HTERT RPE-1 (cell line): ENCODE data around the gene ZMPSTE24.
"Not testable (repeated sequence)": the region's sequence is repeated elsewhere in the genome, so short reads cannot be mapped to it uniquely, and the experiment has no call there.

Experiments used
- in situ Hi-C: fragments of 300-500 bp; cut with MboI; formaldehyde crosslinking; loops from 4 replicates; pipeline ENCODE4 v1.14.3; 2020; ENCODE audit warnings: low sequenced_read_pairs

Gene ZMPSTE24

DNA sequence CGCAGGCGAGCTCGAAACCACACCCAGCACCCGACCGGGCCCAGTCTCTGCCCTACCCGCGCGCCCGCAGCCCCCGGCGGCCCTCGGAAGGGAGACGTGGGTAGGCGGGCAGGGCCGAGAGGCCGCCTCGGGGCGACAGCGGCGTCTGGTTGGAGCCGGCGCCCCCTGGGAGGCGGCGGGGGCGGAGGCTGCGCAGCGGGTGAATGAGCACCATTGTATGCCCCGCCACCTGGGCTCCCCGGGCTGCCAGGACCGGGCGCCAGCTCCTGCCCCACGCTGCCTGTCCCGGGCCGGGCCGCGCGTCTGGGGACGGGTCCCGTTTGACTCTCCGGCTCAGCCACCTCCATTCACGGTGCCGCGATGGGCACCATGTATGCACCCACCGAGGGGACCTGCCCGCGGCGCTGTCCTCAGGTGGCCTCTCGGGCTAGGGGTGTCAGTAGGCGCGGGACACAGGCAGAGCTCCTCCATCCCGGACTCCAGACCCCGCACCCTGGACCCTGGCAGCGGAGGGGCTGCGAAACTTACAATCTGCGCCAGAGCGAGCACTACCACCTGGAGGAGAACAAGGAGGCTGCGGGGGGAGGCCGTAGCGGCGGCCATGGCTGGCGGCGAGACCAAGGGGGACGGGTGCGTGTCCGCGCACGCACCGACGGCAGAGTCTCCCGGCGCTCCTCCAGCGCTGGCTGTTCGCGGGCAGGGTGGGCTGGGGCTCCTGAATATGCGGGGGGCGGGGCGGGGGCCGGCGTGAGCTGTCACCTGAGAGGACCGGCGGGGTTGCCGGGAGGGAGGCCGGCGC is 58.8 kb downstream of the ZMPSTE24 start, which contains the start of gene COL9A2:
COL9A2 (minus strand) TSS at position 692 of the 799 bp plus-strand sequence; CDS start at position 603, 89 bp downstream.
- in situ Hi-C loops: no loop called here

DNA sequence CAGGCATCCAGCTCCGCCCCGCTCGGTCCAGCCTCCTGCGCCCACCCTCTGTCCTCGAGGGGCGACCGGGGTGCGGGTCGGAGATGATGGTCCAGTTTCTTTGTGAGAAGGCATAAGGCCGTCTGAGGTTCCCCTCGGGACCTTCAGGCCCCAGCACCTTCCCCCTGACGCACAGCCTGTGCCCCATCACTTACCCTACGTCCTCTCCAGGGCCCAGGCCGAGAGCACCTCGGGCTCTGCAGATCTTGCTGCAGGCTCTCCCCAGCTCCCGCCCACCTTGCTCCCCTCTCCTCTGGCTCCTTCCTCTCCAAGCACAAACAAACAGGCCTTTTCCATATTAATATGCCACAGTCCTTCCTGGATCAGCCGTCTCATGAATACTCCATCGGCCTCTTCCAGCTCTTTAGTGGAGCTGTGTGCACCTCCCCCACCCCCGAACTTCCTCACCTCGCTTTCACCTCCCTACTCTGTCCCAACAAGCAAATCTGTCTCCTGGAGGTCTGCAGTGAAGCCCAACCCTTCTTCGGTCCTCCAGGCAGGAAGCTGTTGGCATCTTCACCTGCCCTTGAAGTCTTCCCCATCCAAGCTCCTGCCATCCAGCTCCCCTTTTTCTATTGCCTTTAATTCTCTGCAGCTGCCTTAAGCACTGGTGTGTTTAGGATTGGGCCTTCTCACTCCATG is 59.5 kb downstream of the ZMPSTE24 start:
- in situ Hi-C loops: no loop called here

DNA sequence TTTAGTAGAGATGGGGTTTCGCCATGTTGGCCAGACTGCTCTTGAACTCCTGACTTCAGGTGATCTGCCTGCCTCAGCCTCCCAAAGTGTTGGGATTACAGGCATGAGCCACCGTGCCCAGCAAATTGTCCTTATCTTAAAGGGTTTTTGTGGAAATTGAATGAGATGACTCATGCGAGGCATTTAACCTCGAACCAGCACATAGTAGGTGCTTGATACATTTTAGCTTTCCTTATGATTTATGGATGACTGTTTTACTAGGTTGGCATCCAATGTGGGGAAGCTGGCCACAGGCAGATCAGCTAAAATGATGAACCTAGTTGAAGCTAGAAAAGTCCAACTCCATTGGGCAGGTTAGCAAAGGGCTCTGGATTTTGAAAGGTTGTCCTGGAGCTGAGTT is 60.4 kb downstream of the ZMPSTE24 start:
- in situ Hi-C loops: no loop called here

DNA sequence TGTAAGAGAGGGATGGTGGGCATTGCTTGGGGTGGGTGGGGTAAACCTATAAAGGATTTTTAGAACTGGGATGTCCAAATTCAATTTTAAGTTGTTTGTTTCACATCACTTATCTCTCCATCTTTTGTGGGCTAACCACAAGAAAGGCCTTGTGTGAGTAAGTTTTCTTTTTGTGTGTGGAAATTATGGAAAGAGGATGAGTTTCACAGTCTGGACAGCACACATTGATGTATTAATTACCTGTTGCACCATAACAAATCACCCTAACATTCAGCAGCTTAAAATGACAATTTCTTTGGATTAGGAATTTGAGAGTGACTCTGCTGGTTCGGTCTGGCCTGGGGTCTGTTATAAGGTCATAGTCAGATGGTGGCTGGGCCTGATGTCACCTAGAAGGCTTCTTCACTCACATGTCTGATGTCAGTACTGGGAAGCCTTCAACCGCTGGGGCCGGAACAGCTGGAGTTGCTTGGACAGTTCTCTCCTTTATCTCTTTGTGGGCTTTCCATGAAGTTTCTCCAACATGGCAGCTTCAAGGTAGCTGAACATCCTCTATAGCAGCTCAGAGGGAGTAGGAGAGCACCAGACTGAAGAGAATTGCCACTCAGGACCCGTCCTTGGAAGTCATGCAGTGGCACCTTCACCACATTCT is 61.1 kb downstream of the ZMPSTE24 start:
- in situ Hi-C loops: no loop called here

DNA sequence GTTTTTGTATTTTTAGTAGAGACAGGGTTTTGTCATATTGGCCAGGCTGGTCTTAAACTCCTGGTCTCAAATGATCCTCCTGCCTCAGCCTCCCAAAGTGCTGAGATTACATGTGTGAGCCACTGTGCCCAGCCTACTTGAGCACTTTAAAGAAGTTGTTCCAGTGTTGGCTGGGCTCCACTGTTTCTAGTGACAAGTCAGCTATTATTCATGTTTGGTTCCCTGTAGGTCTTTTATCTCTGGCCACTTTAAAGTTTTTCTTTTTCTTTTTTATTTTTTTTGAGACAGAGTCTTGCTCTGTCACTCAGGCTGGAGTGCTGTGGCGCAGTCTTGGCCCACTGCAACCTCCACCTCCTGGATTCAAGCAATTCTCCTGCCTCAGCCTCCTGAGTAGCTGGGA is 73.4 kb downstream of the ZMPSTE24 start:
- in situ Hi-C loops: not testable (repeated sequence)

DNA sequence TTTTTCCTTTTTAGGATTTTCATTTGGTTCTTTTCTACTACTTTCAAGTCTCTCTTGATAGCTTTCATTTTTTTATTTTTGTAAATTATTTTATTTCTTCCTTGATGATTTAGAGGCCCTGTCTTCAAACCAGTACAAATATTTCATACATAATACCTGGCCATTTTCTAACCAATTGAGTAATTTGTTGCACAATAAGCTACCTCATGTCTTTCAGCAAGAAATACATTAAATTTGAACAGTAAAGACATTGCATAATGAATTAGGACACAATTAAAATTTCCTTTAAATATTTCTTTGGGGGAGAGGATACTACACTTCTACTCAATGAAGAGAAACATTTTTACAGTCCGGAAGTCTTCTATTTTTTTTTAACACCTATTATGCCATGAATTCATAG is 74.7 kb downstream of the ZMPSTE24 start:
- in situ Hi-C loops: no loop called here

DNA sequence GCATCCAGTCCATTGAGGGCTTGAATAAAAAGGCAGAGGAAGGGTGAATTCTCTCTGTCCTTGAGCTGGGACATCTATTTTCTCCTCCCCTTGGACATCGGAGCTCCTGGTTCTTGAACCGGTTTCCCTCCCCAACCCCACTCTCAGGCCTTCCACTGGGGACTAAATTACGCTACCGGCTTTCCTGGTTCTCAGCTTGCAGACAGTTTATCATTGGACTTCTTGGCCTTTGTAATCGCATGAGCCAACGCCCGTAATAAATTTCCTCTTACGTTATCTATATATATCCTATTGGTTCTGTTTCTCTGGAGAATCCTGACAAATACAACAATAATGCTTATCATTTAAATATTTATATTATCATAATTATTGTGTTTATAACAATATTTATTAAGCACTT is 79.4 kb downstream of the ZMPSTE24 start:
- in situ Hi-C loops: no loop called here

DNA sequence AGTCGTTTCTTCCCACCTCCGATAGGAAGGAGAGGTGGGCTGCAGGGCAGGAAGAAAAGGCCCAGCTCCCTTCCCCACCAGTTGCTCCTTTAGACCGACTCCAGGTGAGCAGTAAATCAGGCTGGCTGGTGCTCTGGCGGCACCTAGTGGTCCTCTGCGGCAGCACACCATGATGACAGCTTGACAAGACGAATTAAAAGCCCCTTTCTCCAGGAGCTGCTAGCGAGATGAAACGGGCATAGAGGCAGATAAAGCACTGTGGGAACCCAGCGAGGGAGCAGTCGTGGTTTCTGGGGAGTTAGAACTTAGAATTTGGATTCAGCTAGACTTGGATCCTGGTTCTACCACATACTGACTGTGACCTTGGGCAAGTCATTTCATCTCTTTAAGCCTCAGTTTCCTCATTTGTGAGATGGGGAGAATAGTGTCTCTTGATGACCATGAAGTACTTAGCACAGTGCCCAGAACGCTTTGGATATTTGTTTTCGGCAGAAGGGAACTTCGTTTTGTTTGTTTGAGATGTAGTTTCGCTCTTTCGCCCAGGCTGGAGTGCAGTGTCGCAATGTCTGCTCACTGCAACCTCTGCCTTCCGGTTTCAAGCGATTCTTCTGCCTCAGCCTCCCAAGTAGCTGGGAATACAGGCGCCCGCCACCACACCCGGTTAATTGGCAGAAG is 80.8 kb downstream of the ZMPSTE24 start:
- in situ Hi-C loops: no loop called here

DNA sequence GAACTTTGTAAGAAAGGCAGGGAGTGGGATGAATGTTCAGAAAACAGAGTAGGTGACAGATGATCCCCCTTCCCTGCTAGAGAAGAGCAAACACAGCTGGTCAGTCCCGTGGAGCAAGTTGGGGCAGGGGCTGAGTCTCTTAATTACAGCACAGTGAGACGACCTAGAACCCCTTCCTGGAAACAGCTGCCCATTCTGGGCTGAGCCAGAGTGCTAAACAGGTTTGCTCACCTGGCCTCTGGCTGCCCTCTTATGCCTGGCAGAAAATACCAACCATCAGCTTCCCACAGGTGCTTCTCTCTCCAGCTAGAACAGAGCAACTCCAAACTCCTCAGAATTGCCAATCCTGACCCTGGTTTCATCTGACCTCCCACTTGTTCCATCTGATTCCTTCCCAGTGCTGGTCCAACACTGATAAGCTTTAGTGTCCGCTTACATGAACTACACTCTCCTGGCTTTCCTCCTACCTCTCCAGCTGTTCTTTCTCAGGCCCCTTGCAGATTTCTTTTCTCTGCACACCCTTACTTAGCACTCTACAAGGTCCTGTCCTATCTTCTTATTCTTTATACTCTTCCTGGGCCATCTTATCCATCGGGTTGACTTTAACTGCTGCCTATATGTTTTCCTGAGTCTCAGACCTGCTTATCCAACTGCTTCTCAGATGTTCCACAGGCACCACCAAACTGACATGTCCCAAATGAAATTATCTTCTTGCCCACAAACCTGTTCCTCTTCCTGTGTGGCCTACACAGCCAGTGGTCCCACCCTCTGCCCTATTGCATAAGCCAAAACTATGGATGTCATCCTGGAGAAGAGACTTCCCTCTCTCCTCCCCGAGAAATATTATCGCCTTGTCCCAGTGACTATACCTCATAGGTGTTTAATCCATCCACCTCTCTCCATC is 81.6 kb downstream of the ZMPSTE24 start:
- in situ Hi-C loops: no loop called here

DNA sequence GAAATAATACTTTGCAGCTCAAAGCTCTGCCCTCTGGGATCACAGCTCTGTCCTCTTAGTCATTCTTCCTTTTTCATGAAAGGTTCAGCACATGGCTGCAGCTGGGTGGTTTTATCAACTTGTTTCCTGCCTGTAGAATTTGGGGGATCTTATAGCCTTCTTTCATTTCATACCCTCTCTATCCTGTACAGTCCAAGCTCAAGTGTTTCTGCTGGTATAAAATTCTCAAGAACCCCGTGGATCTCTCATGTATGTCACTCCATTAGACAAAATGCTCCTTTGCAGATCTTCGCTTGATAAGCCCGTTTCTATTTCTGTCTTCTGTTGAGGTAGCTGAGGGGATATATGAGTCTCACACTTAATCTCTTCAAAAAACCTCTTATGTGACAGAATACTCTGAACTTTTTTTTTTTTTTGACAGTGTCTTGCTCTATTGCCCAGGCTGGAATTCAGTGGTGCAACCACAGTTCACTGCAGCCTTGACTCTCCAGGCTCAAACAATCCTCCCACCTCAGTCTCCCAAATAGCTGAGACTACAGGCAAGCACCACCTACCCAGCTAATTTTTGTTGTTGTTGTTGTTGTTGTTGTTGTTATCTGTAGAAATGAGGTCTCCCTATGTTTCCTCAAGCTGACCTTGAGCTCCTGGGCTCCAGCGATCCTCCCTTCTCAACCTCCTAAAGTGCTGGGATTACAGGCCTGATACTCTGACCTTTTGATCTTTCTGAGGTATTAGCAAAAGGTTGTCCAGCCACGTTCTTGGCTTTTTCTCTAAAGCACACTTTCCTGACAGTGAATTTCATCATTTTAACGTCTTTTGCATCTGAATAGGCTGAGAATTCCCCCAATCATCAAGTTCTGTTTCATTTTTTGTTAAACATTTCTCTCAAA is 83.7 kb downstream of the ZMPSTE24 start:
- in situ Hi-C loops: no loop called here

DNA sequence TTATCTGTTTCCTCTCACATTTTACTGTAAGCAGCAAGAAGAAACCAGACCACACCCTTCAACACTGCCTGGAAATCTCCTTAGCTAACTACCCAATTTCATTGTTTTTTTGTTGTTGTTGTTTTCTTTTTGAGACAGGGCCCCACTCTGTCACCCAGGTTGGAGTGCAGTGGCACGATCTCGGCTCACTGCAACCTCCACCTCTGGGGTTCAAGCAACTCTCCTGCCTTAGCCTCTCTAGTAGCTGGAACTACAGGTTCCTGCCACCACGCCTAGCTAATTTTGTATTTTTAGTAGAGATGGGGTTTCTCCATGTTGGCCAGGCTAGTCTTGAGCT is 84.3 kb downstream of the ZMPSTE24 start:
- in situ Hi-C loops: not testable (repeated sequence)
